HCT116 (cell line): Measurements from ENCODE around the gene NRP1. TPM values are rescaled to one million over a fixed set of nuclear protein-coding genes. Genes with fewer than 3 reads are reported as not detected.

Source experiments
- ATAC-seq: fragments of 200-7000 bp; cut with Tn5 transposase; 2 replicates; pipeline ENCODE4 v1.9.1; 2020; ENCODE audit warnings: mild to moderate bottlenecking, moderate library complexity
- BruUV-seq: library from RNA; stranded (reverse); fragments of 400-500 nt; replicated peaks from 2 replicates; lab custom pipeline; 2021; lab: Mats Ljungman, UMichigan
- CTCF ChIA-PET: fragments of 300-600 bp; sonication (Branson Sonifier 250); formaldehyde crosslinking; loops from one replicate; lab custom pipeline; 2021; ENCODE audit warnings: antibody characterized with exemption; lab: Charles Lee
- POLR2A ChIA-PET: fragments of 300-600, 350-600 bp; sonication (Branson Sonifier 250); formaldehyde crosslinking; loops from one replicate; lab custom pipeline; 2021; ENCODE audit warnings: antibody characterized with exemption; lab: Charles Lee
- RAD21 ChIA-PET, 2 experiments: fragments of 300-600 bp; sonication (Branson Sonifier 250); formaldehyde crosslinking; loops; one replicate each; lab custom pipeline; 2023; ENCODE audit warnings: low total read pairs in 2 of 2; ENCODE audit not compliant: uncharacterized antibody in 2 of 2, unreplicated experiment in 2 of 2, low non-redundant PET in 1 of 2; lab: Charles Lee
- DNase-seq: peaks from one replicate; pipeline ENCODE4 v3.0.0-alpha.2; 2010; ENCODE audit warnings: low read depth, low spot score
- H2AFZ ChIP-seq: fragments of 200-600 bp; shearing (Covaris generic), sonication (generic); 2 replicates; pipeline ENCODE4 v1.6.1; 2017; ENCODE audit warnings: low read depth, mixed run types, mixed read lengths, antibody characterized with exemption, low read length; ENCODE audit not compliant: poor library complexity, severe bottlenecking
- H3K27ac ChIP-seq: 2 replicates; pipeline ENCODE4 v1.5.1; 2012; ENCODE audit warnings: low read depth, low read length
- H3K27me3 ChIP-seq: fragments of 200-600 bp; sonication (generic); 2 replicates; pipeline ENCODE4 v1.6.1; 2016; ENCODE audit warnings: mixed run types, low read length, mixed read lengths; ENCODE audit not compliant: insufficient read depth
- H3K36me3 ChIP-seq, 2 experiments: fragments of 200-500 bp in 1 of 2; fragments of 200-600 bp in 1 of 2; sonication (Bioruptor generic) in 1 of 2; sonication (generic) in 1 of 2; 2 replicates each; pipeline versions ENCODE4 v1.5.1 to v1.6.1; 2014 to 2016; ENCODE audit warnings: low read length in 2 of 2, inconsistent platforms in 1 of 2, mixed read lengths in 1 of 2, mixed run types in 1 of 2; ENCODE audit not compliant: insufficient read depth in 2 of 2, control insufficient read depth in 1 of 2
- H3K4me1 ChIP-seq, 2 experiments: fragments of 200-600 bp in 1 of 2; sonication (generic) in 1 of 2; 2 replicates each; pipeline versions ENCODE4 v1.5.1 to v1.6.1; 2012 to 2017; ENCODE audit warnings: low read length in 2 of 2, inconsistent platforms in 1 of 2, mild to moderate bottlenecking in 1 of 2, mixed read lengths in 1 of 2, mixed run types in 1 of 2, moderate library complexity in 1 of 2; ENCODE audit not compliant: insufficient read depth in 2 of 2, control insufficient read depth in 1 of 2
- H3K4me2 ChIP-seq: fragments of 200-600 bp; sonication (generic); 2 replicates; pipeline ENCODE4 v1.6.1; 2017; ENCODE audit warnings: mixed run types, low read length, mixed read lengths
- H3K4me3 ChIP-seq, 2 experiments: fragments of 200-600 bp in 1 of 2; sonication (generic) in 1 of 2; replicated peaks in 1 of 2; 2 replicates each; pipeline ENCODE4 v1.5.1; 2011 to 2016; ENCODE audit warnings: low read length in 2 of 2, control low read depth in 1 of 2, low read depth in 1 of 2, mild to moderate bottlenecking in 1 of 2, mixed read lengths in 1 of 2, mixed run types in 1 of 2
- H3K79me2 ChIP-seq: fragments of 200-600 bp; sonication (generic); 2 replicates; pipeline ENCODE4 v1.6.1; 2017; ENCODE audit warnings: mild to moderate bottlenecking, mixed run types, low read length, moderate library complexity, mixed read lengths; ENCODE audit not compliant: insufficient read depth
- H3K9ac ChIP-seq: fragments of 200-600 bp; sonication (generic); 2 replicates; pipeline ENCODE4 v1.6.1; 2016; ENCODE audit warnings: low read length, mixed read lengths
- H3K9me2 ChIP-seq: fragments of 200-600 bp; sonication (generic), shearing (Covaris generic); 2 replicates; pipeline ENCODE4 v1.6.1; 2017; ENCODE audit warnings: mixed run types, mild to moderate bottlenecking, moderate library complexity; ENCODE audit not compliant: insufficient read depth
- H3K9me3 ChIP-seq, 2 experiments: fragments of 200-500 bp in 1 of 2; fragments of 200-600 bp in 1 of 2; sonication (Bioruptor generic) in 1 of 2; sonication (generic) in 1 of 2; 2 replicates each; pipeline ENCODE4 v1.6.1; 2014 to 2017; ENCODE audit warnings: low read length in 2 of 2, mixed read lengths in 2 of 2, inconsistent platforms in 1 of 2, low read depth in 1 of 2, mild to moderate bottlenecking in 1 of 2, mixed run types in 1 of 2, moderate library complexity in 1 of 2; ENCODE audit not compliant: control insufficient read depth in 1 of 2, insufficient read depth in 1 of 2
- H4K20me1 ChIP-seq: fragments of 200-600 bp; sonication (generic), shearing (Covaris generic); 2 replicates; pipeline ENCODE4 v1.6.1; 2017; ENCODE audit warnings: mixed run types, mild to moderate bottlenecking, moderate library complexity; ENCODE audit not compliant: insufficient read depth
- CBX3 ChIP-seq: IDR thresholded peaks from 2 replicates; pipeline ENCODE4 v1.6.1; 2012; ENCODE audit warnings: low read depth
- EGR1 ChIP-seq: IDR thresholded peaks from 2 replicates; pipeline ENCODE4 v1.6.1; 2012; ENCODE audit warnings: low read depth
- EZH2 ChIP-seq: fragments of 200-600 bp; sonication (generic); IDR thresholded peaks from 2 replicates; pipeline ENCODE4 v1.6.1; 2017; ENCODE audit warnings: antibody characterized with exemption, mixed run types
- EZH2phosphoT487 ChIP-seq: fragments of 200-600 bp; IDR thresholded peaks from 2 replicates; pipeline ENCODE4 v1.6.1; 2018; ENCODE audit warnings: antibody characterized with exemption, borderline replicate concordance
- FOSL1 ChIP-seq: IDR thresholded peaks from 2 replicates; pipeline ENCODE4 v1.6.1; 2012; ENCODE audit warnings: low read depth
- POLR2A ChIP-seq: IDR thresholded peaks from 2 replicates; pipeline ENCODE4 v1.7.0; 2011; ENCODE audit warnings: borderline replicate concordance; ENCODE audit not compliant: insufficient read depth, insufficient read length; ENCODE audit errors: extremely low read depth
- POLR2AphosphoS5 ChIP-seq: IDR thresholded peaks from 2 replicates; pipeline ENCODE4 v1.6.1; 2011; ENCODE audit warnings: mild to moderate bottlenecking, low read depth, low read length, moderate library complexity
- RAD21 ChIP-seq: IDR thresholded peaks from 2 replicates; pipeline ENCODE4 v1.6.1; 2012; ENCODE audit warnings: low read depth, mild to moderate bottlenecking
- SIN3A ChIP-seq: IDR thresholded peaks from 2 replicates; pipeline ENCODE4 v1.6.1; 2012; ENCODE audit warnings: low read depth
- TCF7L2 ChIP-seq: IDR thresholded peaks from 2 replicates; pipeline ENCODE4 v1.7.0; 2011; ENCODE audit warnings: borderline replicate concordance, inconsistent platforms; ENCODE audit not compliant: insufficient read depth, insufficient read length; ENCODE audit errors: extremely low read depth
- ZFX ChIP-seq: fragments of 450-650 bp; IDR thresholded peaks from 2 replicates; pipeline ENCODE4 v1.6.1; 2017
- ZNF274 ChIP-seq: fragments of 200-500 bp; sonication (Bioruptor generic); IDR thresholded peaks from 2 replicates; pipeline ENCODE4 v1.6.1; 2014; ENCODE audit warnings: mild to moderate bottlenecking, low read depth, low read length, inconsistent platforms
- intact Hi-C: fragments of 100-400 bp; cut with micrococcal nuclease; formaldehyde crosslinking; loops from 2 replicates; pipeline ENCODE4 v1.10.0; 2022
- total RNA-seq: library from RNA; stranded (reverse); gene quantifications from one replicate; pipeline ENCODE4 v1.2.1, GENCODE V29; 2021; ENCODE audit not compliant: unreplicated experiment
- TF ChIP-seq, protein P1 (sequence below): IDR thresholded peaks from 2 replicates; pipeline ENCODE4 v1.6.1; 2011; ENCODE audit warnings: mild to moderate bottlenecking, low read length, moderate library complexity; ENCODE audit not compliant: insufficient replicate concordance; ENCODE audit errors: extremely low read depth
- TF ChIP-seq, protein P2 (sequence below), 3 experiments: fragments of 200-600 bp in 1 of 3; sonication (generic) in 1 of 3; IDR thresholded peaks in 2 of 3; conservative IDR thresholded peaks in 1 of 3; 2 replicates each; pipeline ENCODE4 v1.5.1; 2012 to 2017; ENCODE audit warnings: low read depth in 2 of 3, low read length in 2 of 3, antibody characterized with exemption in 1 of 3, borderline replicate concordance in 1 of 3, control low read depth in 1 of 3, mild to moderate bottlenecking in 1 of 3, mixed read lengths in 1 of 3, mixed run types in 1 of 3, moderate library complexity in 1 of 3; ENCODE audit not compliant: insufficient read depth in 1 of 3

The NRP1 gene
- total RNA-seq, 1 experiment from 2014 or later = 3.8 TPM

DNA sequence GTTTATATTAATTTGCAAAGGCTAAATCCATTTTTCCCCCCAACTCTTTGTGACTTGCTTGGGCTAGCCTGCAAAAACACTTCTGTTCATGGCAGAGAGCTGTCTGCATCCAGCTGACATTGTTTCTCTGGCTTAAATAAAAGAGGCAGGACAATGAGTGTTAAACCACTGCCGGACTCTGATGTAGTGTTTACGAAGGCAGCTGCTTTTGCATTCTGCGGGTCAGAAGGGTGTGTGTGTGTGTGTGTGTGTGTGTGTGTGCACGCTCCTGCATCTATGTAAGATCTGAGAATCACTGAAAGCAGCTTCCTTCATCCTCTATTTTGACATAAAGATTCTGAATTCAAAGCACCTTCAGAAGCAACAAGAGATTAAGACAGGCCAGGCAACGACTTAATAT, 28.3 kb downstream of the NRP1 start:
- Histone ChIP-seq H3K9me2 (no peaks in the 10 kb centered on the region), H4K20me1 (no peaks in the 10 kb centered on the region), H3K4me2 (no peak overlapping the region), H3K9ac (no peak overlapping the region), H2AFZ (no peak overlapping the region), H3K9me3 (no peaks in the 10 kb centered on the region), H3K36me3 (no peaks in the 10 kb centered on the region), H3K4me3 (no peak overlapping the region), H3K79me2 (no peaks in the 10 kb centered on the region), H3K4me1 (no peaks in the 10 kb centered on the region), H3K27ac (no peak overlapping the region), H3K27me3 (no peaks in the 10 kb centered on the region)
- BruUV-seq = no TSS peak
- DNase-seq (no peak), ATAC-seq (no peak)
- POLR2A ChIA-PET = no interaction called here
- CTCF ChIA-PET = interaction anchor here (1.1 kb wide), 1 partner anchor 22 kb away, joined by 3 read pairs; no protein-coding TSS in a partner anchor
- RAD21 ChIA-PET = no interaction called here
- no peak for TF ChIP-seq ZNF274
- TF ChIP-seq, protein P1, sequence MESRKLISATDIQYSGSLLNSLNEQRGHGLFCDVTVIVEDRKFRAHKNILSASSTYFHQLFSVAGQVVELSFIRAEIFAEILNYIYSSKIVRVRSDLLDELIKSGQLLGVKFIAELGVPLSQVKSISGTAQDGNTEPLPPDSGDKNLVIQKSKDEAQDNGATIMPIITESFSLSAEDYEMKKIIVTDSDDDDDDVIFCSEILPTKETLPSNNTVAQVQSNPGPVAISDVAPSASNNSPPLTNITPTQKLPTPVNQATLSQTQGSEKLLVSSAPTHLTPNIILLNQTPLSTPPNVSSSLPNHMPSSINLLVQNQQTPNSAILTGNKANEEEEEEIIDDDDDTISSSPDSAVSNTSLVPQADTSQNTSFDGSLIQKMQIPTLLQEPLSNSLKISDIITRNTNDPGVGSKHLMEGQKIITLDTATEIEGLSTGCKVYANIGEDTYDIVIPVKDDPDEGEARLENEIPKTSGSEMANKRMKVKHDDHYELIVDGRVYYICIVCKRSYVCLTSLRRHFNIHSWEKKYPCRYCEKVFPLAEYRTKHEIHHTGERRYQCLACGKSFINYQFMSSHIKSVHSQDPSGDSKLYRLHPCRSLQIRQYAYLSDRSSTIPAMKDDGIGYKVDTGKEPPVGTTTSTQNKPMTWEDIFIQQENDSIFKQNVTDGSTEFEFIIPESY = no peak
- TF ChIP-seq FOSL1 = no peak
- TF ChIP-seq, protein P2, sequence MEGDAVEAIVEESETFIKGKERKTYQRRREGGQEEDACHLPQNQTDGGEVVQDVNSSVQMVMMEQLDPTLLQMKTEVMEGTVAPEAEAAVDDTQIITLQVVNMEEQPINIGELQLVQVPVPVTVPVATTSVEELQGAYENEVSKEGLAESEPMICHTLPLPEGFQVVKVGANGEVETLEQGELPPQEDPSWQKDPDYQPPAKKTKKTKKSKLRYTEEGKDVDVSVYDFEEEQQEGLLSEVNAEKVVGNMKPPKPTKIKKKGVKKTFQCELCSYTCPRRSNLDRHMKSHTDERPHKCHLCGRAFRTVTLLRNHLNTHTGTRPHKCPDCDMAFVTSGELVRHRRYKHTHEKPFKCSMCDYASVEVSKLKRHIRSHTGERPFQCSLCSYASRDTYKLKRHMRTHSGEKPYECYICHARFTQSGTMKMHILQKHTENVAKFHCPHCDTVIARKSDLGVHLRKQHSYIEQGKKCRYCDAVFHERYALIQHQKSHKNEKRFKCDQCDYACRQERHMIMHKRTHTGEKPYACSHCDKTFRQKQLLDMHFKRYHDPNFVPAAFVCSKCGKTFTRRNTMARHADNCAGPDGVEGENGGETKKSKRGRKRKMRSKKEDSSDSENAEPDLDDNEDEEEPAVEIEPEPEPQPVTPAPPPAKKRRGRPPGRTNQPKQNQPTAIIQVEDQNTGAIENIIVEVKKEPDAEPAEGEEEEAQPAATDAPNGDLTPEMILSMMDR (IDR thresholded peaks at IDR 0.05 in 2 of 3, conservative IDR thresholded peaks at IDR 0.05 in 1 of 3; ENCODE audit: borderline replicate concordance in 1 of 3, insufficient read depth in 1 of 3, low read depth in 2 of 3, low read length in 2 of 3) = no peak
- TF ChIP-seq EGR1 = no peak
- no peak for TF ChIP-seq SIN3A
- no peak for TF ChIP-seq TCF7L2
- no peak for TF ChIP-seq POLR2AphosphoS5
- TF ChIP-seq EZH2 = no peak
- no peak for TF ChIP-seq EZH2phosphoT487
- no peak for TF ChIP-seq RAD21
- no peak for TF ChIP-seq POLR2A
- TF ChIP-seq CBX3 = no peak
- TF ChIP-seq ZFX = no peak
- intact Hi-C loops = no loop called here
